Breast epithelium (tissue), 4 donors: Measurements from ENCODE around the gene ZNF418. TPM values are rescaled to one million over a fixed set of nuclear protein-coding genes. Genes with fewer than 3 reads are reported as not detected.
A peak's percentile ranks its signal among the peaks of the same experiment; 100 is the strongest.

Experiments
- DNase-seq, 2 donors: peaks; one replicate each; pipeline ENCODE4 v3.0.0-alpha.2; 2019; ENCODE audit warnings: low spot score in 2 of 2
- H3K27ac ChIP-seq, 2 donors: fragments of 200-600 bp; sonication (generic) in 1 of 2; one replicate each; pipeline ENCODE4 v1.5.1; 2016 to 2019; ENCODE audit warnings: mild to moderate bottlenecking in 1 of 2
- H3K27me3 ChIP-seq, 2 donors: fragments of 200-600 bp; sonication (generic) in 1 of 2; one replicate each; pipeline versions ENCODE4 v1.5.1 to v1.6.0; 2017 to 2019; ENCODE audit warnings: control low read depth in 1 of 2, mild to moderate bottlenecking in 1 of 2
- H3K36me3 ChIP-seq: fragments of 200-600 bp; one replicate; pipeline ENCODE4 v1.5.1; 2019
- H3K4me1 ChIP-seq, 2 donors: fragments of 200-600 bp; sonication (generic); one replicate each; pipeline ENCODE4 v1.5.1; 2016 to 2019; ENCODE audit warnings: control low read depth in 1 of 2
- H3K4me3 ChIP-seq, 3 donors: fragments of 200-600 bp; sonication (generic); 1 replicate in 2 of 3; 2 replicates in 1 of 3; pipeline ENCODE4 v1.5.1; 2016 to 2019; ENCODE audit warnings: mild to moderate bottlenecking in 3 of 3, moderate library complexity in 2 of 3
- H3K9me3 ChIP-seq, 2 donors: fragments of 200-600 bp; sonication (generic) in 1 of 2; one replicate each; pipeline ENCODE4 v1.5.1; 2016 to 2019; ENCODE audit warnings: control low read depth in 1 of 2
- POLR2A ChIP-seq: fragments of 450-650 bp; IDR thresholded peaks from one replicate; pipeline ENCODE4 v1.6.1; 2016; ENCODE audit warnings: antibody characterized with exemption, mild to moderate bottlenecking, moderate library complexity
- POLR2AphosphoS5 ChIP-seq, 3 donors: sonication (generic); formaldehyde crosslinking; IDR thresholded peaks; one replicate each; pipeline ENCODE4 v1.6.1; 2017; ENCODE audit warnings: antibody characterized with exemption in 3 of 3
- intact Hi-C: fragments of 100-400 bp; cut with DNase I; formaldehyde crosslinking; loops from one replicate; pipeline ENCODE4 v1.15.1; 2023; ENCODE audit warnings: low total_unique reads
- total RNA-seq, 3 donors: library from RNA; depleted of rRNA; stranded (reverse); fragments of >200 nt; gene quantifications; one replicate each; pipeline ENCODE4 v1.1.0, GENCODE V29; 2016
- TF ChIP-seq, protein P1 (sequence below), 3 donors: fragments of 450-650 bp; IDR thresholded peaks; one replicate each; pipeline ENCODE4 v1.5.1; 2016 to 2017; ENCODE audit warnings: antibody characterized with exemption in 3 of 3, mild to moderate bottlenecking in 3 of 3, moderate library complexity in 3 of 3

Gene ZNF418
- 1 to 10 TPM; 3.2 to 8.9 (median 5.9) TPM for total RNA-seq

DNA sequence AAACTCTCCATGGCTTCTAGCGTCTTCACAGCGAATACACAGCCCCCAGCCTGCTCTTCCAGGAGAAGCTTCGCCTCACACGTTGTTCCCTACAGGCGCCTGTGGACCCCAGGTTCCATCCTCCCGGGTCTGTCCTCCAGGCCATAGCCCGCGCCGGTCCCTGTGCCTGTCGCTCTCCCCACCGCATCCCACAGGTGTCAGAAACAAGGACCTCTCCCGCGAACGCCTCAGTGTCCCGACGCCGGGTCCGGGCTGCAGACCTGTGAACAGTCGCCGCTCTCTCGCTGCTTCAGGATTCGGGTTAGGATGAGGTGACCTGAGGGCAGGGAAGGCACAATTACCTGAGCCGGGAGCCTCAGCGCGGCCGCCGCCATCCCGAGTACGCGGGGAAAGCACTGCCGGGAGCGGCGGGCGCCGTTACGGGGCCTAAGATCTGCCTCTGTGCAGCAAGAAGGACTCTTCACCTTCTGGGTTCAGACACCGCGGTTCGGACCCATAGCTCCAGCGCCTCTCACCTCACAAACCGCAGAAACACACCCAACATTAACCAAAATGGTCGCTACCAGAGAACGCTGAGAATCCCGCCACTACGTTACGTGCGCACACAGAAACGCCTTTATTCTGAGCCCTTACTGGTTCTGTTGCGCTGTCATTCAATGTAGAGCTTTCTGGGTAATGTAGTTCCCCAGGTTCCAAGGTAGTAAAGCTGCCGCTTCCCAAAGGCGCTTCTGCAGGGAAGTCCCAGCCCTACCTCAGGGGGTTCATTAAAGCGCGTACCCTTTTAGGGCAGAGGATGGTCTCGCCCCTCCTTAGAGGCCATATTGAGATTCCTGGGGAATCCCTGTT lies at the start of gene ZNF418:
Gene ZNF418, minus strand, starts transcription at position 583 of the 846 bp plus-strand sequence. CDS start 1,580 bp downstream, outside the sequence.
- Histone ChIP-seq H3K4me3 (peak within 1 kb of the TSS; percentile 55 to 72 (median 66)), H3K9me3 (peaks cover 66 to 95% of the 10 kb centered on the region in 2 donors), H3K27ac (peak within 1 kb of the TSS; percentile 81 to 85), H3K36me3 (no peaks in the 10 kb centered on the region), H3K27me3 (no peaks in the 10 kb centered on the region), H3K4me1 (no peaks in the 10 kb centered on the region)
- intact Hi-C loops, result no loop called here
- TF ChIP-seq POLR2AphosphoS5 (IDR thresholded peaks at IDR 0.05), result peak in 1 of 3 donors; percentile 31
- TF ChIP-seq POLR2A, result no peak
- TF ChIP-seq, protein P1, sequence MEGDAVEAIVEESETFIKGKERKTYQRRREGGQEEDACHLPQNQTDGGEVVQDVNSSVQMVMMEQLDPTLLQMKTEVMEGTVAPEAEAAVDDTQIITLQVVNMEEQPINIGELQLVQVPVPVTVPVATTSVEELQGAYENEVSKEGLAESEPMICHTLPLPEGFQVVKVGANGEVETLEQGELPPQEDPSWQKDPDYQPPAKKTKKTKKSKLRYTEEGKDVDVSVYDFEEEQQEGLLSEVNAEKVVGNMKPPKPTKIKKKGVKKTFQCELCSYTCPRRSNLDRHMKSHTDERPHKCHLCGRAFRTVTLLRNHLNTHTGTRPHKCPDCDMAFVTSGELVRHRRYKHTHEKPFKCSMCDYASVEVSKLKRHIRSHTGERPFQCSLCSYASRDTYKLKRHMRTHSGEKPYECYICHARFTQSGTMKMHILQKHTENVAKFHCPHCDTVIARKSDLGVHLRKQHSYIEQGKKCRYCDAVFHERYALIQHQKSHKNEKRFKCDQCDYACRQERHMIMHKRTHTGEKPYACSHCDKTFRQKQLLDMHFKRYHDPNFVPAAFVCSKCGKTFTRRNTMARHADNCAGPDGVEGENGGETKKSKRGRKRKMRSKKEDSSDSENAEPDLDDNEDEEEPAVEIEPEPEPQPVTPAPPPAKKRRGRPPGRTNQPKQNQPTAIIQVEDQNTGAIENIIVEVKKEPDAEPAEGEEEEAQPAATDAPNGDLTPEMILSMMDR (IDR thresholded peaks at IDR 0.05), result no peak
- peak; percentile 53 to 57 for DNase-seq

DNA sequence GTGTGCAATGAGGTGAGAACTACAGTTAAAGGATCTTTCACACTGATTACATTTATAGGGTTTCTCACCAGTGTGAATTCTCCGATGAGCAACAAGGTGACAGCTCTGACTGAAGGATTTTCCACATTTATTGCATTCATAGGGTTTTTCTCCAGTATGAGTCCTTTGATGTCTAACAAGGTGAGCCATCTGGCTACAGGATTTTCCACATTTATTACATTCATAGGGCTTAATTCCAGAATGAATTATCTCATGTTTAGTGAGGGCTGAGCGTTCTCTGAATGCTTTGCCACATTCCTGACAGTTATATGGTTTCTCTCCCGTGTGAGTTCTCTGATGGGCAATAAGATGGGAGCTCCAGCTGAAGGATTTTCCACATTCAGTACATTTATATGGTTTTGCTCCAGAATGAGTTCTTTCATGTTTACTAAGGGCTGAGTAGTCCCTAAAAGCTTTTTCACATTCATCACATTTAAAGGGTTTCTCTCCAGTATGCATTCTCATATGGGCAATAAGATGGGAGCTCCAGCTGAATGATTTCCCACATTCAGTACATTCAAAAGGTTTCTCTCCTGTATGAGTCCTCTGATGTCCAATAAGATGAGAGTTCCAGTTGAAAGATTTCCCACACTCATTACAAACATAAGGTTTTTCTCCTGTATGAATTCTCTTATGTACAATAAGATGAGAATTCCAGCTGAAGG lies 43.5 kb upstream of the ZNF418 start:
- peaks cover 100% of the 10 kb centered on the region in 2 donors for H3K9me3 ChIP-seq
- H3K27ac ChIP-seq, result no peak overlapping the region
- no peaks in the 10 kb centered on the region for H3K4me1 ChIP-seq
- no peak for TF ChIP-seq POLR2A
- TF ChIP-seq, protein P1 (IDR thresholded peaks at IDR 0.05), result no peak
- no peak for TF ChIP-seq POLR2AphosphoS5 (IDR thresholded peaks at IDR 0.05)
- H3K36me3 ChIP-seq, result peaks cover 53% of the 10 kb centered on the region
- H3K4me3 ChIP-seq, result no peak overlapping the region
- intact Hi-C loops, result no loop called here
- DNase-seq, result no peak
- no peaks in the 10 kb centered on the region for H3K27me3 ChIP-seq

- H3K27me3 ChIP-seq, result no peaks in the 10 kb centered on the region
- H3K4me1 ChIP-seq, result no peaks in the 10 kb centered on the region
- intact Hi-C loops, result no loop called here
- TF ChIP-seq, protein P1 (IDR thresholded peaks at IDR 0.05), result no peak
- TF ChIP-seq POLR2AphosphoS5 (IDR thresholded peaks at IDR 0.05) (no peak), POLR2A (no peak)
- DNase-seq, result no peak
- H3K36me3 ChIP-seq, result peaks cover 12% of the 10 kb centered on the region
- no peak within 1 kb of the TSS for H3K27ac ChIP-seq
- H3K9me3 ChIP-seq, result peaks cover 94 to 100% of the 10 kb centered on the region in 2 donors
- H3K4me3 ChIP-seq, result no peak within 1 kb of the TSS
These were observed 39.2 kb upstream of the ZNF418 start, which contains the start of gene C19orf18 for GRCh38 chr19:57974434-57974833. TSS of gene C19orf18 (minus strand) at chr19:57974534. CDS start at chr19:57974432, 102 bp downstream.

DNA sequence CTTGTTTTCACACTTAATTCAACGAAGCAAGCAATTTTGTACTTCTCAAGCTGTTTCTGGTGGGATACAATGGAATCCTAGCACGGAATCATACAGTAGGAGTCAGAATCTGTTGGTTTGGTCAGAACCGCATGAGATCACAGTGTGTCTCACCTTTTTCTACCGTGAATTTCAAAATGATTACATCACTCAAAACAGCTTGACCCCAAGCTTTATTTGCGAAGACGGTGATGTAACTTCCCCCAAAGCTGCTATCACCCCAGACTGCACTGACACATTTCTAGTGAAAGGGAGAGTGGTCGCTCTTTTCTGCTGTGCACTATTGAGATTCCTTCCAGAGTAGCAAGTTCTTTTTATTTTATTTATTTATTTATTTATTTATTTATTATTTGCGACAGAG lies 29.6 kb upstream of the ZNF418 start:
- Histone ChIP-seq H3K27me3 (no peaks in the 10 kb centered on the region), H3K36me3 (no peaks in the 10 kb centered on the region), H3K27ac (no peak overlapping the region), H3K4me1 (no peaks in the 10 kb centered on the region), H3K9me3 (peaks cover 82 to 95% of the 10 kb centered on the region in 2 donors), H3K4me3 (no peak overlapping the region)
- intact Hi-C loops, result no loop called here
- no peak for DNase-seq
- no peak for TF ChIP-seq POLR2A

DNA sequence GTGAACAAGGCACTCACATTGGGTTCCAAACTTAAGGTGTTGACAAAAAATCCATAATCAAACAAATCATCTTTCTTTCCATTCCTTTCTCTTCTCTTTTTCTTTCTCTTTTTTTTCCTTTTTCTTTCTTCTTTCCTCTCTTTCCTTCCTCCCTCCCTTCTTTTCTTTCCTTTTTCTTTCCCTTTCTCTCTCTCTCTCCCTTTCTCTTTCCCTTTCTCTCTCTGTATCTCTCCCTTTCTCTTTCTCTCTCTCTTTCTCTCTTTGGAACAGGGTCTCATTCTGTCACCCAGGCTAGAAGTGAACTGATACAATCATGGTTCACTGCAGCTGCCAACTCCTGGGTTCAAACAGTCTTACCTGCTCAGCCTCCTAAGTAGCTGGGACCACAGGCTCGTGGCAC lies 26.6 kb upstream of the ZNF418 start:
- H3K9me3 ChIP-seq, result peaks cover 78 to 90% of the 10 kb centered on the region in 2 donors

More for the DNA sequence above, 26.6 kb upstream of the ZNF418 start:
- Histone ChIP-seq H3K27ac (no peak overlapping the region), H3K4me3 (no peak overlapping the region), H3K36me3 (no peaks in the 10 kb centered on the region), H3K4me1 (no peaks in the 10 kb centered on the region), H3K27me3 (no peaks in the 10 kb centered on the region)
- no peak for DNase-seq
- intact Hi-C loops, result no loop called here
- no peak for TF ChIP-seq POLR2A
- TF ChIP-seq, protein P1 (IDR thresholded peaks at IDR 0.05), result no peak
- no peak for TF ChIP-seq POLR2AphosphoS5 (IDR thresholded peaks at IDR 0.05)
